ENCODE data around the gene MAPK12. TPM values are rescaled to one million over a fixed set of nuclear protein-coding genes. Genes with fewer than 3 reads are reported as not detected.

Gene MAPK12
- total and polyA plus RNA-seq, 9 of the 15 experiments (the other 6 are each of a cell fraction or from before 2014, with no cell fraction given): 0.79 to 71.5 (median 32.8) TPM

DNA sequence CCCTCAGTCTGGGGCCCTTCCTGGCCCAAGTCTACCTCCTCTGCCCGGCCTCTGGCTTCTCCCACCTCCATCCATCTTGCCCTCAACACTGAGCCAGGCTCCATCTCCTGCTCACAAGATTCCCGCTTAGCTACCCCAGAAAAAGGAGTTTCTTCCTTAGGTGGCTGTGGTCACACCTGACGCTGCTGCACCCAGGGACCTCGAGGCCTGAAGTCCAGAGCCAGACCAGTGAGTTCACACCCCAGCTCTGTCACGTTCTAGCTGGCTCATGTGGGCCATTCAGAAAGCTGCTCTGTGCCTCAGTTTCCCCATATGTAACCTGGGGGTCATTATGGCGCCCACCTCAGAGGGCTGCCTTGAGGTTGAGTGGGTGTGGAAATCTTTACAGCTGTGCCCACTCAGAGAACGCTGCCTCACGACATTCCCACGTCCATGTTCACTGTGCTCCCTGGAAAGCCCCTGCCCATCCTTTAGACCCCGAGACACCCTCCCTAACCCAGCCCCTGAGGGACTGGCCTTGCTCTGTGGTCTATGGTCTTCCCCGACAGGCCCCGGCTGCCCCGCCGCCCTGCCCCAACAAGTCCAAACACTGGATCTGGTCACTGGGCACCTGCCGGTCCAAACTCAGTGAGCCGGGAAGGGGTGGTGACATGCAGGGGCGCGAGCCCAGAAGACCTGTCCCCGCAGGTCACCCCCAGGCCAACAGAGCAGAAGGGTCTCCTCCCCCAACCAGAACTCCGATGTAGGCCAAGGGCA, 36.2 kb upstream of the MAPK12 start:
- no peak overlapping the region for H3K27ac ChIP-seq (ENCODE audit: extremely low read depth, low read depth, low read length)
- BruUV-seq (replicated peaks): no TSS peak
- POLR2A ChIA-PET: no interaction called here
- TF ChIP-seq MTF1 (CRISPR knock-in tag; IDR thresholded peaks at IDR 0.05; ENCODE audit: borderline replicate concordance): no peak
- no peak for TF ChIP-seq SMC3 (conservative IDR thresholded peaks at IDR 0.05; ENCODE audit: insufficient read depth, low read depth, low read length)
- no peak for TF ChIP-seq ZNF707 (CRISPR knock-in tag; conservative IDR thresholded peaks at IDR 0.05)
- TF ChIP-seq RFX1 (IDR thresholded peaks at IDR 0.05): no peak
- TF ChIP-seq NFIX (CRISPR knock-in tag; IDR thresholded peaks at IDR 0.05; ENCODE audit: low read depth): no peak
- TF ChIP-seq CTCFL (IDR thresholded peaks at IDR 0.05; ENCODE audit: borderline replicate concordance, insufficient read depth, low read depth, low read length, poor library complexity, severe bottlenecking): no peak
- no peak for TF ChIP-seq ARID3B (CRISPR knock-in tag; IDR thresholded peaks at IDR 0.05; ENCODE audit: borderline replicate concordance)
- no peak for TF ChIP-seq MYC (IDR thresholded peaks at IDR 0.05; ENCODE audit: low read depth, low read length)
- no peak for TF ChIP-seq MYC (CRISPR knock-in tag; IDR thresholded peaks at IDR 0.05; ENCODE audit: borderline replicate concordance, low read depth)
- no peak for TF ChIP-seq CREM (IDR thresholded peaks at IDR 0.05; ENCODE audit: low read depth)
- TF ChIP-seq, protein P1, sequence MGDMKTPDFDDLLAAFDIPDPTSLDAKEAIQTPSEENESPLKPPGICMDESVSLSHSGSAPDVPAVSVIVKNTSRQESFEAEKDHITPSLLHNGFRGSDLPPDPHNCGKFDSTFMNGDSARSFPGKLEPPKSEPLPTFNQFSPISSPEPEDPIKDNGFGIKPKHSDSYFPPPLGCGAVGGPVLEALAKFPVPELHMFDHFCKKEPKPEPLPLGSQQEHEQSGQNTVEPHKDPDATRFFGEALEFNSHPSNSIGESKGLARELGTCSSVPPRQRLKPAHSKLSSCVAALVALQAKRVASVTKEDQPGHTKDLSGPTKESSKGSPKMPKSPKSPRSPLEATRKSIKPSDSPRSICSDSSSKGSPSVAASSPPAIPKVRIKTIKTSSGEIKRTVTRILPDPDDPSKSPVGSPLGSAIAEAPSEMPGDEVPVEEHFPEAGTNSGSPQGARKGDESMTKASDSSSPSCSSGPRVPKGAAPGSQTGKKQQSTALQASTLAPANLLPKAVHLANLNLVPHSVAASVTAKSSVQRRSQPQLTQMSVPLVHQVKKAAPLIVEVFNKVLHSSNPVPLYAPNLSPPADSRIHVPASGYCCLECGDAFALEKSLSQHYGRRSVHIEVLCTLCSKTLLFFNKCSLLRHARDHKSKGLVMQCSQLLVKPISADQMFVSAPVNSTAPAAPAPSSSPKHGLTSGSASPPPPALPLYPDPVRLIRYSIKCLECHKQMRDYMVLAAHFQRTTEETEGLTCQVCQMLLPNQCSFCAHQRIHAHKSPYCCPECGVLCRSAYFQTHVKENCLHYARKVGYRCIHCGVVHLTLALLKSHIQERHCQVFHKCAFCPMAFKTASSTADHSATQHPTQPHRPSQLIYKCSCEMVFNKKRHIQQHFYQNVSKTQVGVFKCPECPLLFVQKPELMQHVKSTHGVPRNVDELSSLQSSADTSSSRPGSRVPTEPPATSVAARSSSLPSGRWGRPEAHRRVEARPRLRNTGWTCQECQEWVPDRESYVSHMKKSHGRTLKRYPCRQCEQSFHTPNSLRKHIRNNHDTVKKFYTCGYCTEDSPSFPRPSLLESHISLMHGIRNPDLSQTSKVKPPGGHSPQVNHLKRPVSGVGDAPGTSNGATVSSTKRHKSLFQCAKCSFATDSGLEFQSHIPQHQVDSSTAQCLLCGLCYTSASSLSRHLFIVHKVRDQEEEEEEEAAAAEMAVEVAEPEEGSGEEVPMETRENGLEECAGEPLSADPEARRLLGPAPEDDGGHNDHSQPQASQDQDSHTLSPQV (IDR thresholded peaks at IDR 0.05): no peak
- TF ChIP-seq TAF15 (IDR thresholded peaks at IDR 0.05; ENCODE audit: low read depth, low read length): no peak
- no peak for TF ChIP-seq CTBP1 (IDR thresholded peaks at IDR 0.05; ENCODE audit: borderline replicate concordance)
- no peak for TF ChIP-seq BCL6 (CRISPR knock-in tag; IDR thresholded peaks at IDR 0.05)

More for the DNA sequence above, 36.2 kb upstream of the MAPK12 start:
- H3K9me1 ChIP-seq (ENCODE audit: control insufficient read depth, insufficient read depth, low read length): no peaks in the 10 kb centered on the region
- H3K4me3 ChIP-seq: no peak overlapping the region
- intact Hi-C loops (cut with micrococcal nuclease): no loop called here
- H3K79me2 ChIP-seq (ENCODE audit: control insufficient read depth, insufficient read depth, low read length): peaks cover 30% of the 10 kb centered on the region; the same call in 2 of the 3 replicates
- no peaks in the 10 kb centered on the region for H4K20me1 ChIP-seq (replicated peaks; ENCODE audit: control insufficient read depth, insufficient read depth, low read length)
- in situ Hi-C loops (cut with MboI): no loop called here
- peak overlapping the region in 1 of 2 experiments; percentile 58; a peak in 2 of 4 replicates for H3K9ac ChIP-seq (ENCODE audit: insufficient read depth in 1 of 2, low read depth in 2 of 2, low read length in 2 of 2)
- no peak overlapping the region for H2AFZ ChIP-seq (ENCODE audit: low read depth, low read length)
- 86% methylated on average over 11 of the region's 20 CpGs for WGBS (ENCODE audit: insufficient coverage, low coverage, missing lambda C conversion rate)
- H3K9me3 ChIP-seq (replicated peaks; ENCODE audit: control insufficient read depth, insufficient read depth, low read depth, low read length): no peaks in the 10 kb centered on the region
- ATAC-seq (no peak), DNase-seq (ENCODE audit: extremely low read depth in 1 of 4, low spot score in 3 of 4) (no peak), FAIRE-seq (no peak)
- H3K4me2 ChIP-seq (ENCODE audit: insufficient read depth, low read length): no peak overlapping the region
- H3K36me3 ChIP-seq (ENCODE audit: control insufficient read depth, insufficient read depth, low read length): no peaks in the 10 kb centered on the region; the same call in 2 of the 3 replicates
- peaks cover 0 to 64% of the 10 kb centered on the region in 2 experiments; a peak in 2 of 5 replicates for H3K4me1 ChIP-seq (replicated peaks in 1 of 2; ENCODE audit: control insufficient read depth in 2 of 2, insufficient read depth in 2 of 2, low read length in 2 of 2)
- CTCF ChIA-PET (ENCODE audit: low intra/inter-chr PET ratio): no interaction called here
- no peaks in the 10 kb centered on the region for H3K27me3 ChIP-seq (ENCODE audit: control insufficient read depth in 2 of 2, insufficient read depth in 2 of 2, low read length in 2 of 2)
